A549 (cell line): Measurements from ENCODE around the gene KCTD11.

Source experiments
- FOSL2 ChIP-seq, 2 experiments: fragments of 450-650 bp in 1 of 2; fragments of >200 bp in 1 of 2; sonication (Bioruptor Twin) in 1 of 2; formaldehyde crosslinking; IDR thresholded peaks; 2 replicates each; pipeline versions ENCODE4 v1.5.0 to v1.6.1; 2016 to 2020; ENCODE audit warnings: mild to moderate bottlenecking in 1 of 2, moderate library complexity in 1 of 2
- HOXB5 ChIP-seq: fragments of 250-450 bp; sonication (Bioruptor Pico); IDR thresholded peaks from 2 replicates; pipeline ENCODE4 v1.5.0; 2020; ENCODE audit warnings: mild to moderate bottlenecking, moderate library complexity
- NR3C1 ChIP-seq: fragments of >200 bp; sonication (Bioruptor Twin); formaldehyde crosslinking; IDR thresholded peaks from 3 replicates; pipeline ENCODE4 v1.6.1; 2017
- POLR2A ChIP-seq: IDR thresholded peaks from 2 replicates; pipeline ENCODE4 v1.6.1; 2012; ENCODE audit warnings: mild to moderate bottlenecking, low read length
- RAD21 ChIP-seq, 2 experiments: fragments of >200 bp in 1 of 2; sonication (Bioruptor Twin) in 1 of 2; formaldehyde crosslinking in 1 of 2; IDR thresholded peaks in 1 of 2; conservative IDR thresholded peaks in 1 of 2; 2 replicates in 1 of 2; 3 replicates in 1 of 2; pipeline ENCODE4 v1.6.1; 2012 to 2018; ENCODE audit warnings: inconsistent platforms in 1 of 2
- SMC3 ChIP-seq: fragments of >200 bp; sonication (Bioruptor Twin); formaldehyde crosslinking; IDR thresholded peaks from 3 replicates; pipeline ENCODE4 v1.6.1; 2018; ENCODE audit warnings: inconsistent platforms
- ZC3H11A ChIP-seq: fragments of 450-650 bp; IDR thresholded peaks from 2 replicates; pipeline ENCODE4 v1.6.1; 2014; ENCODE audit warnings: antibody characterized with exemption, mild to moderate bottlenecking
- TF ChIP-seq, protein P1 (sequence below): fragments of >200 bp; sonication (Bioruptor Twin); formaldehyde crosslinking; IDR thresholded peaks from 3 replicates; pipeline ENCODE4 v1.5.1; 2016
- TF ChIP-seq, protein P2 (sequence below): fragments of 200-600 bp; sonication (generic); IDR thresholded peaks from 2 replicates; pipeline ENCODE4 v1.6.1; 2016; ENCODE audit warnings: antibody characterized with exemption, mild to moderate bottlenecking, moderate library complexity
- TF ChIP-seq, protein P3 (sequence below): fragments of >200 bp; sonication (Bioruptor Twin); formaldehyde crosslinking; IDR thresholded peaks from 2 replicates; pipeline ENCODE4 v1.6.1; 2016

- TF ChIP-seq, protein P1, sequence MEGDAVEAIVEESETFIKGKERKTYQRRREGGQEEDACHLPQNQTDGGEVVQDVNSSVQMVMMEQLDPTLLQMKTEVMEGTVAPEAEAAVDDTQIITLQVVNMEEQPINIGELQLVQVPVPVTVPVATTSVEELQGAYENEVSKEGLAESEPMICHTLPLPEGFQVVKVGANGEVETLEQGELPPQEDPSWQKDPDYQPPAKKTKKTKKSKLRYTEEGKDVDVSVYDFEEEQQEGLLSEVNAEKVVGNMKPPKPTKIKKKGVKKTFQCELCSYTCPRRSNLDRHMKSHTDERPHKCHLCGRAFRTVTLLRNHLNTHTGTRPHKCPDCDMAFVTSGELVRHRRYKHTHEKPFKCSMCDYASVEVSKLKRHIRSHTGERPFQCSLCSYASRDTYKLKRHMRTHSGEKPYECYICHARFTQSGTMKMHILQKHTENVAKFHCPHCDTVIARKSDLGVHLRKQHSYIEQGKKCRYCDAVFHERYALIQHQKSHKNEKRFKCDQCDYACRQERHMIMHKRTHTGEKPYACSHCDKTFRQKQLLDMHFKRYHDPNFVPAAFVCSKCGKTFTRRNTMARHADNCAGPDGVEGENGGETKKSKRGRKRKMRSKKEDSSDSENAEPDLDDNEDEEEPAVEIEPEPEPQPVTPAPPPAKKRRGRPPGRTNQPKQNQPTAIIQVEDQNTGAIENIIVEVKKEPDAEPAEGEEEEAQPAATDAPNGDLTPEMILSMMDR = no peak
- TF ChIP-seq RAD21 (conservative IDR thresholded peaks at IDR 0.05 in 1 of 2, IDR thresholded peaks at IDR 0.05 in 1 of 2) (no peak), SMC3 (no peak), ZC3H11A (no peak), POLR2A (no peak), HOXB5 (CRISPR knock-in tag) (no peak), FOSL2 (IDR thresholded peaks at IDR 0.05) (no peak), FOSL2 (CRISPR knock-in tag; IDR thresholded peaks at IDR 0.05) (no peak), NR3C1 (no peak)
- TF ChIP-seq, protein P2, sequence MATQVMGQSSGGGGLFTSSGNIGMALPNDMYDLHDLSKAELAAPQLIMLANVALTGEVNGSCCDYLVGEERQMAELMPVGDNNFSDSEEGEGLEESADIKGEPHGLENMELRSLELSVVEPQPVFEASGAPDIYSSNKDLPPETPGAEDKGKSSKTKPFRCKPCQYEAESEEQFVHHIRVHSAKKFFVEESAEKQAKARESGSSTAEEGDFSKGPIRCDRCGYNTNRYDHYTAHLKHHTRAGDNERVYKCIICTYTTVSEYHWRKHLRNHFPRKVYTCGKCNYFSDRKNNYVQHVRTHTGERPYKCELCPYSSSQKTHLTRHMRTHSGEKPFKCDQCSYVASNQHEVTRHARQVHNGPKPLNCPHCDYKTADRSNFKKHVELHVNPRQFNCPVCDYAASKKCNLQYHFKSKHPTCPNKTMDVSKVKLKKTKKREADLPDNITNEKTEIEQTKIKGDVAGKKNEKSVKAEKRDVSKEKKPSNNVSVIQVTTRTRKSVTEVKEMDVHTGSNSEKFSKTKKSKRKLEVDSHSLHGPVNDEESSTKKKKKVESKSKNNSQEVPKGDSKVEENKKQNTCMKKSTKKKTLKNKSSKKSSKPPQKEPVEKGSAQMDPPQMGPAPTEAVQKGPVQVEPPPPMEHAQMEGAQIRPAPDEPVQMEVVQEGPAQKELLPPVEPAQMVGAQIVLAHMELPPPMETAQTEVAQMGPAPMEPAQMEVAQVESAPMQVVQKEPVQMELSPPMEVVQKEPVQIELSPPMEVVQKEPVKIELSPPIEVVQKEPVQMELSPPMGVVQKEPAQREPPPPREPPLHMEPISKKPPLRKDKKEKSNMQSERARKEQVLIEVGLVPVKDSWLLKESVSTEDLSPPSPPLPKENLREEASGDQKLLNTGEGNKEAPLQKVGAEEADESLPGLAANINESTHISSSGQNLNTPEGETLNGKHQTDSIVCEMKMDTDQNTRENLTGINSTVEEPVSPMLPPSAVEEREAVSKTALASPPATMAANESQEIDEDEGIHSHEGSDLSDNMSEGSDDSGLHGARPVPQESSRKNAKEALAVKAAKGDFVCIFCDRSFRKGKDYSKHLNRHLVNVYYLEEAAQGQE = no peak
- TF ChIP-seq, protein P3, sequence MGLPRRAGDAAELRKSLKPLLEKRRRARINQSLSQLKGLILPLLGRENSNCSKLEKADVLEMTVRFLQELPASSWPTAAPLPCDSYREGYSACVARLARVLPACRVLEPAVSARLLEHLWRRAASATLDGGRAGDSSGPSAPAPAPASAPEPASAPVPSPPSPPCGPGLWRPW = no peak
Measured at GRCh38 chr17:7328009-7328408, 24.0 kb upstream of the KCTD11 start.
